Measurements from ENCODE around the gene ELMO3. TPM values are rescaled to one million over a fixed set of nuclear protein-coding genes. Genes with fewer than 3 reads are reported as not detected.

The ELMO3 gene, protein sequence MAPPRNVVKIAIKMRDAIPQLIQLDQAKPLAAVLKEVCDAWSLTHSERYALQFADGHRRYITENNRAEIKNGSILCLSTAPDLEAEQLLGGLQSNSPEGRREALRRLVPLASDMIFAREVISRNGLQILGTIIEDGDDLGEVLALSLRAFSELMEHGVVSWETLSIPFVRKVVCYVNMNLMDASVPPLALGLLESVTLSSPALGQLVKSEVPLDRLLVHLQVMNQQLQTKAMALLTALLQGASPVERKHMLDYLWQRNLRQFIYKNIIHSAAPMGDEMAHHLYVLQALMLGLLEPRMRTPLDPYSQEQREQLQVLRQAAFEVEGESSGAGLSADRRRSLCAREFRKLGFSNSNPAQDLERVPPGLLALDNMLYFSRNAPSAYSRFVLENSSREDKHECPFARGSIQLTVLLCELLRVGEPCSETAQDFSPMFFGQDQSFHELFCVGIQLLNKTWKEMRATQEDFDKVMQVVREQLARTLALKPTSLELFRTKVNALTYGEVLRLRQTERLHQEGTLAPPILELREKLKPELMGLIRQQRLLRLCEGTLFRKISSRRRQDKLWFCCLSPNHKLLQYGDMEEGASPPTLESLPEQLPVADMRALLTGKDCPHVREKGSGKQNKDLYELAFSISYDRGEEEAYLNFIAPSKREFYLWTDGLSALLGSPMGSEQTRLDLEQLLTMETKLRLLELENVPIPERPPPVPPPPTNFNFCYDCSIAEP
- polyA plus RNA-seq = 2.2 and 3.5 TPM in 2 replicates
- polyA minus RNA-seq = 0.49 and 1.5 TPM in 2 replicates

GRCh38 chr16:67199011-67199807, at the start of gene ELMO3:
Gene ELMO3 (plus strand): TSS chr16:67199131. CDS start chr16:67199327, 196 bp downstream.
- TF ChIP-seq EZH2 (IDR thresholded peaks at IDR 0.05; ENCODE audit: borderline replicate concordance, insufficient read depth, low read length, poor library complexity, severe bottlenecking) (no peak), REST (IDR thresholded peaks at IDR 0.05; ENCODE audit: borderline replicate concordance) (no peak), TAF1 (IDR thresholded peaks at IDR 0.05; ENCODE audit: low read depth) (no peak), RAD21 (conservative IDR thresholded peaks at IDR 0.05) (no peak), CTCF (IDR thresholded peaks at IDR 0.05; ENCODE audit: poor library complexity, severe bottlenecking) (no peak), EP300 (conservative IDR thresholded peaks at IDR 0.05; ENCODE audit: poor library complexity, severe bottlenecking) (no peak), MXI1 (conservative IDR thresholded peaks at IDR 0.05; ENCODE audit: poor library complexity, severe bottlenecking) (no peak), SMC3 (conservative IDR thresholded peaks at IDR 0.05; ENCODE audit: poor library complexity) (no peak), POLR2AphosphoS5 (IDR thresholded peaks at IDR 0.05) (no peak)
- H2AFZ ChIP-seq (ENCODE audit: low read depth, low read length) = no peak within 1 kb of the TSS
- H3K27me3 ChIP-seq (ENCODE audit: insufficient read depth, low read depth, low read length) = no peaks in the 10 kb centered on the region
- no peak within 1 kb of the TSS for H3K9ac ChIP-seq (ENCODE audit: low read length)
- H3K9me3 ChIP-seq (ENCODE audit: low read length) = no peaks in the 10 kb centered on the region
- no peaks in the 10 kb centered on the region for H3K79me2 ChIP-seq (replicated peaks; ENCODE audit: insufficient read depth, low read length)
- no peaks in the 10 kb centered on the region for H3K9me2 ChIP-seq (ENCODE audit: insufficient read depth, low read length)
- H3K27ac ChIP-seq (ENCODE audit: low read length) = no peak within 1 kb of the TSS
- no peak within 1 kb of the TSS for H3K4me3 ChIP-seq (ENCODE audit: low read length)
- no peaks in the 10 kb centered on the region for H4K20me1 ChIP-seq (ENCODE audit: insufficient read depth)
- no peak within 1 kb of the TSS for H3K4me2 ChIP-seq (ENCODE audit: low read length)
- no peaks in the 10 kb centered on the region for H3K36me3 ChIP-seq (ENCODE audit: insufficient read depth, low read length)
- H3F3A ChIP-seq (ENCODE audit: insufficient read depth, low read length, poor library complexity, severe bottlenecking) = no peaks in the 10 kb centered on the region

Data from neural cell (in vitro differentiated cells).